ENCODE data around the gene CRYBA2.

Gene CRYBA2

GRCh38 chr2:218993345-218994315, at the start of gene CRYBA2:
Gene CRYBA2 (minus strand): TSS chr2:218993422. CDS start chr2:218993176, 246 bp downstream.
- H3K27me3 Mint-ChIP-seq, result peaks cover 94% of the 10 kb centered on the region
- ATAC-seq, result peak; percentile 13
- H3K27ac Mint-ChIP-seq, result no peak within 1 kb of the TSS
- no peaks in the 10 kb centered on the region for H3K9me3 Mint-ChIP-seq
- H3K4me3 Mint-ChIP-seq, result peak within 1 kb of the TSS; percentile 34
- no peaks in the 10 kb centered on the region for H3K4me1 Mint-ChIP-seq
- H3K36me3 Mint-ChIP-seq, result no peaks in the 10 kb centered on the region

GRCh38 chr2:219042750-219043149, 49.5 kb upstream of the CRYBA2 start:
- Mint-ChIP-seq H3K27me3 (peaks cover 82% of the 10 kb centered on the region), H3K27ac (no peak overlapping the region)

GRCh38 chr2:219042157-219042556, 48.9 kb upstream of the CRYBA2 start:
- H3K27me3 Mint-ChIP-seq, result peaks cover 82% of the 10 kb centered on the region
- H3K4me3 Mint-ChIP-seq, result no peak overlapping the region
- ATAC-seq, result no peak

More at GRCh38 chr2:219042750-219043149, 49.5 kb upstream of the CRYBA2 start:
- peaks cover 7% of the 10 kb centered on the region for H3K4me1 Mint-ChIP-seq
- ATAC-seq, result no peak
- no peaks in the 10 kb centered on the region for H3K36me3 Mint-ChIP-seq
- peaks cover 3% of the 10 kb centered on the region for H3K9me3 Mint-ChIP-seq
- no peak overlapping the region for H3K4me3 Mint-ChIP-seq

GRCh38 chr2:219041252-219041651, 48.0 kb upstream of the CRYBA2 start, which contains the start of gene CFAP65:
Gene CFAP65 (minus strand): TSS chr2:219041516. CDS start chr2:219039048, 2,468 bp downstream.
- Mint-ChIP-seq H3K36me3 (no peaks in the 10 kb centered on the region), H3K9me3 (peaks cover 3% of the 10 kb centered on the region), H3K4me3 (peak within 1 kb of the TSS; percentile 44), H3K27me3 (peaks cover 84% of the 10 kb centered on the region), H3K27ac (no peak within 1 kb of the TSS), H3K4me1 (peaks cover 7% of the 10 kb centered on the region)
- ATAC-seq, result no peak

More at GRCh38 chr2:219042157-219042556, 48.9 kb upstream of the CRYBA2 start:
- H3K9me3 Mint-ChIP-seq, result peaks cover 3% of the 10 kb centered on the region
- H3K4me1 Mint-ChIP-seq, result peaks cover 7% of the 10 kb centered on the region
- H3K27ac Mint-ChIP-seq, result no peak overlapping the region
- H3K36me3 Mint-ChIP-seq, result no peaks in the 10 kb centered on the region

- ATAC-seq, result peak; percentile 44
- Mint-ChIP-seq H3K27ac (no peak overlapping the region), H3K9me3 (peaks cover 3% of the 10 kb centered on the region), H3K4me3 (no peak overlapping the region), H3K36me3 (no peaks in the 10 kb centered on the region), H3K4me1 (peaks cover 7% of the 10 kb centered on the region), H3K27me3 (peaks cover 86% of the 10 kb centered on the region)
Measured at GRCh38 chr2:219038600-219038999, 45.4 kb upstream of the CRYBA2 start.

- Mint-ChIP-seq H3K36me3 (no peaks in the 10 kb centered on the region), H3K4me3 (no peak overlapping the region), H3K9me3 (peaks cover 3% of the 10 kb centered on the region), H3K4me1 (peaks cover 7% of the 10 kb centered on the region), H3K27ac (no peak overlapping the region), H3K27me3 (peaks cover 86% of the 10 kb centered on the region)
- peak; percentile 52 for ATAC-seq
Measured at GRCh38 chr2:219037783-219038499, 44.7 kb upstream of the CRYBA2 start.

GRCh38 chr2:219035942-219036341, 42.7 kb upstream of the CRYBA2 start:
- Mint-ChIP-seq H3K27ac (no peak overlapping the region), H3K27me3 (peaks cover 86% of the 10 kb centered on the region), H3K4me3 (no peak overlapping the region), H3K36me3 (no peaks in the 10 kb centered on the region), H3K9me3 (peaks cover 3% of the 10 kb centered on the region), H3K4me1 (peaks cover under 1% of the 10 kb centered on the region)
- no peak for ATAC-seq

GRCh38 chr2:219034823-219035222, 41.6 kb upstream of the CRYBA2 start:
- H3K36me3 Mint-ChIP-seq, result no peaks in the 10 kb centered on the region
- H3K4me1 Mint-ChIP-seq, result peaks cover 3% of the 10 kb centered on the region
- no peak for ATAC-seq
- no peak overlapping the region for H3K4me3 Mint-ChIP-seq
- no peak overlapping the region for H3K27ac Mint-ChIP-seq
- H3K9me3 Mint-ChIP-seq, result peaks cover 3% of the 10 kb centered on the region
- peaks cover 88% of the 10 kb centered on the region for H3K27me3 Mint-ChIP-seq

GRCh38 chr2:219032051-219032745, 39.0 kb upstream of the CRYBA2 start:
- Mint-ChIP-seq H3K9me3 (no peaks in the 10 kb centered on the region), H3K4me1 (peaks cover 5% of the 10 kb centered on the region), H3K27ac (no peak overlapping the region), H3K4me3 (no peak overlapping the region), H3K36me3 (no peaks in the 10 kb centered on the region), H3K27me3 (peaks cover 87% of the 10 kb centered on the region)
- no peak for ATAC-seq

- Mint-ChIP-seq H3K27ac (no peak overlapping the region), H3K9me3 (no peaks in the 10 kb centered on the region), H3K36me3 (no peaks in the 10 kb centered on the region), H3K4me1 (peaks cover 5% of the 10 kb centered on the region), H3K27me3 (peaks cover 82% of the 10 kb centered on the region), H3K4me3 (no peak overlapping the region)
- ATAC-seq, result no peak
Measured at GRCh38 chr2:219031005-219031738, 38.0 kb upstream of the CRYBA2 start.

GRCh38 chr2:219030177-219030940, 37.1 kb upstream of the CRYBA2 start:
- ATAC-seq, result no peak
- H3K4me1 Mint-ChIP-seq, result peaks cover 5% of the 10 kb centered on the region
- no peaks in the 10 kb centered on the region for H3K36me3 Mint-ChIP-seq
- no peak overlapping the region for H3K4me3 Mint-ChIP-seq
- H3K27ac Mint-ChIP-seq, result no peak overlapping the region
- no peaks in the 10 kb centered on the region for H3K9me3 Mint-ChIP-seq
- H3K27me3 Mint-ChIP-seq, result peaks cover 82% of the 10 kb centered on the region

- no peaks in the 10 kb centered on the region for H3K9me3 Mint-ChIP-seq
- ATAC-seq, result peak; percentile 57
- peaks cover 83% of the 10 kb centered on the region for H3K27me3 Mint-ChIP-seq
- no peak overlapping the region for H3K4me3 Mint-ChIP-seq
- no peaks in the 10 kb centered on the region for H3K36me3 Mint-ChIP-seq
- H3K27ac Mint-ChIP-seq, result no peak overlapping the region
- peaks cover 5% of the 10 kb centered on the region for H3K4me1 Mint-ChIP-seq
Measured at GRCh38 chr2:219029829-219030165, 36.6 kb upstream of the CRYBA2 start.

- Mint-ChIP-seq H3K27ac (no peak overlapping the region), H3K4me3 (no peak overlapping the region), H3K27me3 (peaks cover 78% of the 10 kb centered on the region), H3K4me1 (peaks cover 5% of the 10 kb centered on the region), H3K36me3 (no peaks in the 10 kb centered on the region), H3K9me3 (no peaks in the 10 kb centered on the region)
- no peak for ATAC-seq
Measured at GRCh38 chr2:219028996-219029828, 36.0 kb upstream of the CRYBA2 start.
